ENCODE results near the gene PRKAB2. TPM values are rescaled to one million over a fixed set of nuclear protein-coding genes. Genes with fewer than 3 reads are reported as not detected.
A peak's percentile ranks its signal among the peaks of the same experiment; 100 is the strongest.

PRKAB2 gene
- total and polyA plus RNA-seq, 9 of the 15 experiments (the other 6 are each of a cell fraction or from before 2014, with no cell fraction given): 2.3 to 20.8 (median 7.9) TPM

GRCh38 chr1:147209825-147210821 is 37.9 kb upstream of the PRKAB2 start:
- FAIRE-seq (no peak), DNase-seq (ENCODE audit: extremely low read depth in 1 of 4, low spot score in 3 of 4) (no peak), ATAC-seq (no peak)
- Histone ChIP-seq H4K20me1 (replicated peaks; ENCODE audit: control insufficient read depth, insufficient read depth, low read length) (no peaks in the 10 kb centered on the region), H3K4me2 (ENCODE audit: insufficient read depth, low read length) (no peak overlapping the region), H3K27ac (ENCODE audit: extremely low read depth, low read depth, low read length) (no peak overlapping the region), H3K36me3 (ENCODE audit: control insufficient read depth, insufficient read depth, low read length) (no peaks in the 10 kb centered on the region), H3K9me3 (replicated peaks; ENCODE audit: control insufficient read depth, insufficient read depth, low read depth, low read length) (no peaks in the 10 kb centered on the region), H3K4me1 (replicated peaks in 1 of 2; ENCODE audit: control insufficient read depth in 2 of 2, insufficient read depth in 2 of 2, low read length in 2 of 2) (0 out of 5 replicates have a peak, but pooled peaks cover 0 to 3% of the 10 kb centered on the region in 2 experiments), H3K9me1 (ENCODE audit: control insufficient read depth, insufficient read depth, low read length) (no peaks in the 10 kb centered on the region), H3K27me3 (ENCODE audit: control insufficient read depth in 2 of 2, insufficient read depth in 2 of 2, low read length in 2 of 2) (peaks cover 5 to 8% of the 10 kb centered on the region in 2 experiments; a peak in 4 of 5 replicates), H3K9ac (ENCODE audit: insufficient read depth in 1 of 2, low read depth in 2 of 2, low read length in 2 of 2) (no peak overlapping the region), H2AFZ (ENCODE audit: low read depth, low read length) (no peak overlapping the region), H3K4me3 (no peak overlapping the region), H3K79me2 (ENCODE audit: control insufficient read depth, insufficient read depth, low read length) (no peaks in the 10 kb centered on the region)
- BruUV-seq (replicated peaks): no TSS peak
- intact Hi-C loops (cut with micrococcal nuclease): no loop called here
- CTCF ChIA-PET (ENCODE audit: low intra/inter-chr PET ratio): no interaction called here
- in situ Hi-C loops (cut with MboI): no loop called here
- WGBS (ENCODE audit: insufficient coverage, low coverage, missing lambda C conversion rate): 0% methylated on average over 3 of the region's 3 CpGs
- no peak for TF ChIP-seq MAZ (CRISPR knock-in tag; conservative IDR thresholded peaks at IDR 0.05 in 1 of 2, IDR thresholded peaks at IDR 0.05 in 1 of 2)
- 0 out of 2 replicates have a peak, but pooled peaks have one; percentile 9 for TF ChIP-seq ZNF316 (IDR thresholded peaks at IDR 0.05)
- peak; percentile 29; the same call in 1 of the 2 replicates for TF ChIP-seq MAFF (IDR thresholded peaks at IDR 0.05; ENCODE audit: low read length)
- no peak for TF ChIP-seq FOXO4 (CRISPR knock-in tag; IDR thresholded peaks at IDR 0.05)
- POLR2A ChIA-PET: interaction anchor here (0.7 kb wide), 1 partner anchor 9 kb away, joined by 3 read pairs; no protein-coding TSS in a partner anchor
